ENCODE measurements around the gene C1QTNF1. TPM values are rescaled to one million over a fixed set of nuclear protein-coding genes. Genes with fewer than 3 reads are reported as not detected.

Gene C1QTNF1
- total RNA-seq, 8 experiments from 2014 or later = 0.25 to 51.1 (median 2.7) TPM

DNA sequence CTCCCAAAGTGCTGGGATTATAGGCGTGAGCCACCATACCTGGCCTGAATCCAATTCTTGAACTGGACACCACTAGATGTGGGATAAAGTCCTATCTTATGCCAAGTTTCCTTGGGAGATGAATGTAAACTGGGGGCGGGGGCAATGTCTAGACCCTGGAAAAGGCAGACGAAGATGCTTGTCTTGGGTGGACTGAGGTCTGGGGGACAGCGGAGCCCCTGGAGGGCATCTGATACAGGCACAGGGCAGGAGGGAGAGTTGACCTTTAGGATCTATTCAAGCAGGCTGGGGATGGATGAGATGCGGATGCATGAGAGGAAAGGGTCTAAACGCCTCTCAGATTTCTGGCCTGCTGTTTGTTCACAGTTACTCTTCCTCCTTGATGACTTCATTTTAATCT is 11.7 kb downstream of the C1QTNF1 start:
- H3K4me1 ChIP-seq (replicated peaks in 1 of 2) = no peaks in the 10 kb centered on the region
- no peak for ATAC-seq (replicated peaks in 6 of 8)
- no peak overlapping the region for H3K4me3 ChIP-seq
- 80 to 100% (median 97%) methylated on average over 1 to 5 of the region's 6 CpGs; no CpG with 5 or more reads in 2 of the 10 experiments for WGBS, 10 experiments
- no peak overlapping the region for H3K27ac ChIP-seq
- in situ Hi-C loops (cut with MboI; ENCODE audit: low pct_unique_long_range_greater_than_20kb in 2 of 9, low sequenced_read_pairs in 9 of 9, unreplicated experiment in 9 of 9) = no loop called here

DNA sequence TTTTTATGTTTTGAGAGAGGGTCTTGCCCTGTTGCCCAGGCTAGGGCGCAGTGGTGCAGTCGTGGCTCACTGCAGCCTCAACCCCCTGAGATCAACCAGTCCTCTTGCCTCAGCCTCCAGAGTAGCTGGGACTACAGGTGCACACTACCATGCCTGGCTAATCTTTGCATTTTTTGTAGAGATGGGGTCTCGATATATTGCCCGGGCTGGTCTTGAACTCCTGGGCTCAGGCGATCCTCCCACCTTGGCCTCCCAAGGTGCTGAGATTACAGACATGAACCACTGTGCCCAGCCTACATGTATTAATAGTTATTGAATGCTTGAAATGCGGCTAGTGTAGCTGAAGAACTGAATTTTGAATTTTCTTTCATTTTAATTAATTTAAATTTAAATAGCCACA is 12.2 kb downstream of the C1QTNF1 start:
- Histone ChIP-seq H3K4me3 (no peak overlapping the region), H3K4me1 (replicated peaks in 1 of 2) (no peaks in the 10 kb centered on the region), H3K27ac (no peak overlapping the region)
- ATAC-seq (replicated peaks in 6 of 8) = peak in 1 of 8 experiments; percentile 9
- WGBS, 10 experiments = 67 to 100% (median 89%) methylated on average over 1 to 6 of the region's 6 CpGs; no CpG with 5 or more reads in 3 of the 10 experiments
- in situ Hi-C loops (cut with MboI; ENCODE audit: low pct_unique_long_range_greater_than_20kb in 2 of 9, low sequenced_read_pairs in 9 of 9, unreplicated experiment in 9 of 9) = no loop called here

GRCh38 chr17:79036596-79036995 is 12.6 kb downstream of the C1QTNF1 start:
- H3K4me3 ChIP-seq = no peak overlapping the region
- H3K4me1 ChIP-seq (replicated peaks in 1 of 2) = no peaks in the 10 kb centered on the region
- in situ Hi-C loops (cut with MboI; ENCODE audit: low pct_unique_long_range_greater_than_20kb in 2 of 9, low sequenced_read_pairs in 9 of 9, unreplicated experiment in 9 of 9) = no loop called here
- WGBS, 10 experiments = 0 to 100% (median 77%) methylated on average over 1 to 3 of the region's 3 CpGs
- H3K27ac ChIP-seq = no peak overlapping the region
- ATAC-seq (replicated peaks in 6 of 8) = peak; percentile 66 to 89 (median 70)

GRCh38 chr17:79038545-79039135 is 14.7 kb downstream of the C1QTNF1 start:
- peak in 1 of 8 experiments; percentile 51 for ATAC-seq (replicated peaks in 6 of 8)

DNA sequence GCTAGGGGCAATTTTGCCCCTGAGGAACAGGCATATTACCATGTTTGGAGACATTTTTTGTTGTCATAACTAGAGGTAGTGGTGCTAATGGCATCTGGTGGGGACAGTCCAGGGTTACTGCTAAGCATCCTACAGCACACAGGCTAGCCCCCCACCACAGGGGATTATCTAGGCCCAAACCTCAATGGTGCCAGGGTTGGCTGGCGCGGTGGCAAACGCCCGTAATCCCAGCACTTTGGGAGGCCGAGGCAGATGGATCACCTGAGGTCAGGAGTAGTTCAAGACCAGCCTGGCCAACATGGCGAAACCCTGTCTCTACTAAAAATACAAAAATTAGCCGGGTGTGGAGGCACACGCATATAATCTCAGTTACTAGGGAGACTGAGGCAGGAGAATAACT is 15.2 kb downstream of the C1QTNF1 start:
- 60 to 100% (median 90%) methylated on average over 1 to 8 of the region's 8 CpGs; no CpG with 5 or more reads in 3 of the 10 experiments for WGBS, 10 experiments
- no peak for ATAC-seq (replicated peaks in 6 of 8)
- in situ Hi-C loops (cut with MboI; ENCODE audit: low pct_unique_long_range_greater_than_20kb in 2 of 9, low sequenced_read_pairs in 9 of 9, unreplicated experiment in 9 of 9) = no loop called here

More at GRCh38 chr17:79038545-79039135, 14.7 kb downstream of the C1QTNF1 start:
- Histone ChIP-seq H3K4me3 (no peak overlapping the region), H3K4me1 (replicated peaks in 1 of 2) (no peaks in the 10 kb centered on the region), H3K27ac (no peak overlapping the region)
- 16 to 90% (median 77%) methylated on average over 2 to 6 of the region's 8 CpGs; no CpG with 5 or more reads in 5 of the 10 experiments for WGBS, 10 experiments
- in situ Hi-C loops (cut with MboI; ENCODE audit: low pct_unique_long_range_greater_than_20kb in 2 of 9, low sequenced_read_pairs in 9 of 9, unreplicated experiment in 9 of 9) = no loop called here

GRCh38 chr17:79039886-79040285 is 15.9 kb downstream of the C1QTNF1 start:
- Histone ChIP-seq H3K4me1 (replicated peaks in 1 of 2) (no peaks in the 10 kb centered on the region), H3K27ac (no peak overlapping the region), H3K4me3 (no peak overlapping the region)
- in situ Hi-C loops (cut with MboI; ENCODE audit: low pct_unique_long_range_greater_than_20kb in 2 of 9, low sequenced_read_pairs in 9 of 9, unreplicated experiment in 9 of 9) = no loop called here
- no peak for ATAC-seq (replicated peaks in 6 of 8)
- WGBS, 10 experiments = 23 to 93% (median 71%) methylated on average over 2 to 6 of the region's 6 CpGs; no CpG with 5 or more reads in 1 of the 10 experiments

More for the DNA sequence above, 15.2 kb downstream of the C1QTNF1 start:
- H3K27ac ChIP-seq = no peak overlapping the region
- no peaks in the 10 kb centered on the region for H3K4me1 ChIP-seq (replicated peaks in 1 of 2)
- no peak overlapping the region for H3K4me3 ChIP-seq

DNA sequence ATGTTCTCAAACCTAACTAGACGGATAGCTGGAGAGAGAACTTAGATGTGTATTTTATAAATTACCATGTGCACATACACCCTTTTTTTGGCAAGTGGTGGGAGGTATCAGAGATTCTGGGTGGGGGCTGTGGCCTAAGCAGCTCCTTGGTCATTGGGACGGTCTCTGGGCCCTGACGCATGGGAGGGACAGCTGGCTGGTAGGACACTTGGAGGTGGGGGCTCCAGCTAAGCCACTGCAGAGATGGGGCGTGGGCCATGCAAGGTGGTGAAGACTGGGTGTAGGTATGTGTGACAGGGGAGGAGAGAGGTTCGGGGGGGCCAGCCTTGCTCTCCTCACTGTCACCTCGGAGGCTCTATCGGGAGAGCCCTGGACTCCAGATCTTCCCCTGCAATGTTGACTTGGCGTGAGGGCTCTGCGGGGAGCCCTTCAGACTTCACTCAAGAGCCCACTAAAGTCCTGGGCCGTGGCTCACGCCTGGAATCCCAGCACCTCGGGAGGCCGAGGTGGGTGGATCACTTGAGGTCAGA is 17.1 kb downstream of the C1QTNF1 start:
- ATAC-seq (replicated peaks in 6 of 8) = no peak
- no peak overlapping the region for H3K4me3 ChIP-seq
- in situ Hi-C loops (cut with MboI; ENCODE audit: low pct_unique_long_range_greater_than_20kb in 2 of 9, low sequenced_read_pairs in 9 of 9, unreplicated experiment in 9 of 9) = no loop called here

GRCh38 chr17:79041723-79042420 is 17.9 kb downstream of the C1QTNF1 start:
- in situ Hi-C loops (cut with MboI; ENCODE audit: low pct_unique_long_range_greater_than_20kb in 2 of 9, low sequenced_read_pairs in 9 of 9, unreplicated experiment in 9 of 9) = no loop called here
- ATAC-seq (replicated peaks in 6 of 8) = no peak
- Histone ChIP-seq H3K4me1 (replicated peaks in 1 of 2) (peaks cover 9 to 10% of the 10 kb centered on the region in 2 donors), H3K4me3 (no peak overlapping the region), H3K27ac (no peak overlapping the region)
- 45 to 100% (median 83%) methylated on average over 1 to 17 of the region's 29 CpGs; no CpG with 5 or more reads in 2 of the 10 experiments for WGBS, 10 experiments

More for the DNA sequence above, 17.1 kb downstream of the C1QTNF1 start:
- Histone ChIP-seq H3K4me1 (replicated peaks in 1 of 2) (peaks cover 1 to 2% of the 10 kb centered on the region in 2 donors), H3K27ac (no peak overlapping the region)
- 67 to 100% (median 87%) methylated on average over 1 to 4 of the region's 13 CpGs; no CpG with 5 or more reads in 5 of the 10 experiments for WGBS, 10 experiments

DNA sequence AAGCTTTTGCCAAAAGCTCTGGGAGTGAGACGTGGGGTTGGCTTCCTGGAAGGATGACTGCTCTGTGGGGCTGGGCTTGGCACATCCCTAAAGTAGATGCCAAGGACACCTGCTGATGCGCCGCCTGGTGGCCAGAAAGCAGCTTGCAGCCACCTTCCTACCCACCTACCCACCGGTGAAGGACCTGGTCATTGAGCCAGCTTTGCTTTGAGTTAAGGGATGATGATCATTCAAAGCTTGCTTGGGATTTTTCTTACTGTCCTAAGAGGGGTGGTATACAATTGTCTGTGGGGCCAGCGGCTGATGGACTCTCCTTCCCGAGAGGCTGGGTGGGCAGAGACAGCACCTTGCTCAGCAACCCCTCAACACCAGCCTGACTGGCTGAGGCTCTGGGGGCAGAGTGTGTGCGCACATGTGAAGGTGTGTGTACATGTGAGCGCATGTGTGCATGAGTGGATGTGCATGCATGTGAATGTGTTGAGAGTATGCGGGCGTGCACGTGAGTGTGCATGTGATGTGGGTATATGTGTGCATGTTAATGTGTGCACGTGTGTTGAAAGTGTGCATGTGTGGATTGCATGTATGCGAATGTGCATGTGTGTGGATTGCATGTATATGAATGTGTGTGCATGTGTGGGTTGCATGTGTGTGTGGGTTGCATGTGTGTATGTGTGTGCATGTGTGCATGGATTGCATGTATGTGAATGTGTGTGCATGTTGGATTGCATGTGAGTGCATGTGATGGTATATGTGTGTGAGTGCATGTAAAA is 18.6 kb downstream of the C1QTNF1 start:
- ATAC-seq (replicated peaks in 6 of 8) = peak in 5 of 8 experiments; percentile 7 to 75 (median 36)
- in situ Hi-C loops (cut with MboI; ENCODE audit: low pct_unique_long_range_greater_than_20kb in 2 of 9, low sequenced_read_pairs in 9 of 9, unreplicated experiment in 9 of 9) = no loop called here
- WGBS, 10 experiments = 46 to 100% (median 77%) methylated on average over 2 to 5 of the region's 13 CpGs; no CpG with 5 or more reads in 3 of the 10 experiments

DNA sequence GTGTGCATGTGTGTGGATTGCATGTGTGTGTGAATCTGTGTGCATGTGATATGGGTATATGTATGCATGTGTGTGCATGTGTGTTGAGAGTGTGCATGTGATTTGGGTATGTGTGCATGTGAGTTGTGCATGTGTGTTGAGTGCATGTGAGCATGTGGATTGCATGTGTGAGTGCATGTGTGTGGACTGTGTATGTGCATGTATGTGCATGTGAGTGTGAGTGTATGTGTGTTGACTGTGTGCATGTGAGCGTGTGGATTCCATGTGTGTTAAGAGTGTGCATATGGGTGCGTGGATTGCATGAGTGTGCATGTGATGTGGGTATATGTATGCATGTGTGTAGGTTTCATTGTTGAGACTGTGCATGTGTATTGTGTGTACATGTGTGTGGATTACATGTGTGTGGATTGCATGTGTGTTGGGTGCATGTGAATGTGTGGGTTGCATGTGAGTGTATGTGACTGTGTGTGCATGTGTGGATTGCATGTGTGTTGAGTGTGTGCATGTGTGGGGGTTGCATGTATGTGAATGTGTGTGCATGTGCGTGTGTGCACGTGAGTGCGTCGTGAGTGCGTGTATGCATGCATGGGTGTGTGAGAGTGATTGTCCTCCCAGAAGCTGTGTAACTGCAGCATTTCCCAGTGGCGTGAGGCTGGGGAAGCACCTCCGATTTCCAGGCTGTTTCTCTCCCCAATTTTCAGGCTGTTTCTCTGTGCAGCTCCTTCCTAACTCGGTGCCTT is 19.4 kb downstream of the C1QTNF1 start:
- no peak overlapping the region for H3K27ac ChIP-seq
- 71 to 100% (median 81%) methylated on average over 1 to 9 of the region's 10 CpGs; no CpG with 5 or more reads in 2 of the 10 experiments for WGBS, 10 experiments

More for the DNA sequence above, 18.6 kb downstream of the C1QTNF1 start:
- peaks cover 11 to 12% of the 10 kb centered on the region in 2 donors for H3K4me1 ChIP-seq (replicated peaks in 1 of 2)
- H3K4me3 ChIP-seq = no peak overlapping the region
- H3K27ac ChIP-seq = no peak overlapping the region

GRCh38 chr17:79043931-79044320 is 20.0 kb downstream of the C1QTNF1 start:
- Histone ChIP-seq H3K4me3 (no peak overlapping the region), H3K27ac (no peak overlapping the region), H3K4me1 (replicated peaks in 1 of 2) (peaks cover 12 to 16% of the 10 kb centered on the region in 2 donors)
- ATAC-seq (replicated peaks in 6 of 8) = no peak
- WGBS, 10 experiments = 43 to 82% (median 60%) methylated on average over 1 to 5 of the region's 12 CpGs; no CpG with 5 or more reads in 5 of the 10 experiments
- in situ Hi-C loops (cut with MboI; ENCODE audit: low pct_unique_long_range_greater_than_20kb in 2 of 9, low sequenced_read_pairs in 9 of 9, unreplicated experiment in 9 of 9) = no loop called here

More for the DNA sequence above, 19.4 kb downstream of the C1QTNF1 start:
- Histone ChIP-seq H3K4me3 (no peak overlapping the region), H3K4me1 (replicated peaks in 1 of 2) (peaks cover 12 to 15% of the 10 kb centered on the region in 2 donors)
- in situ Hi-C loops (cut with MboI; ENCODE audit: low pct_unique_long_range_greater_than_20kb in 2 of 9, low sequenced_read_pairs in 9 of 9, unreplicated experiment in 9 of 9) = no loop called here
- ATAC-seq (replicated peaks in 6 of 8) = no peak

GRCh38 chr17:79044462-79044861 is 20.5 kb downstream of the C1QTNF1 start:
- peaks cover 12 to 16% of the 10 kb centered on the region in 2 donors for H3K4me1 ChIP-seq (replicated peaks in 1 of 2)
- in situ Hi-C loops (cut with MboI; ENCODE audit: low pct_unique_long_range_greater_than_20kb in 2 of 9, low sequenced_read_pairs in 9 of 9, unreplicated experiment in 9 of 9) = no loop called here
- 68 to 96% (median 73%) methylated on average over 3 to 5 of the region's 11 CpGs; no CpG with 5 or more reads in 7 of the 10 experiments for WGBS, 10 experiments

More at GRCh38 chr17:79044462-79044861, 20.5 kb downstream of the C1QTNF1 start:
- Histone ChIP-seq H3K27ac (no peak overlapping the region), H3K4me3 (no peak overlapping the region)
- ATAC-seq (replicated peaks in 6 of 8) = no peak
